NB4 (cell line): ENCODE data around the gene UCMA.
"Not testable (repeated sequence)": the region's sequence is repeated elsewhere in the genome, so short reads cannot be mapped to it uniquely, and the experiment has no call there.

Source experiments
- MYC ChIP-seq: IDR thresholded peaks from 2 replicates; pipeline ENCODE4 v1.6.1; 2011; ENCODE audit warnings: low read depth, low read length
- TF ChIP-seq, protein P1 (sequence below): IDR thresholded peaks from one replicate; pipeline ENCODE4 v1.5.1; 2012; ENCODE audit warnings: low read depth, low read length
- TF ChIP-seq, protein P2 (sequence below): IDR thresholded peaks from 2 replicates; pipeline ENCODE4 v1.6.1; 2011; ENCODE audit warnings: low read depth, low read length

DNA sequence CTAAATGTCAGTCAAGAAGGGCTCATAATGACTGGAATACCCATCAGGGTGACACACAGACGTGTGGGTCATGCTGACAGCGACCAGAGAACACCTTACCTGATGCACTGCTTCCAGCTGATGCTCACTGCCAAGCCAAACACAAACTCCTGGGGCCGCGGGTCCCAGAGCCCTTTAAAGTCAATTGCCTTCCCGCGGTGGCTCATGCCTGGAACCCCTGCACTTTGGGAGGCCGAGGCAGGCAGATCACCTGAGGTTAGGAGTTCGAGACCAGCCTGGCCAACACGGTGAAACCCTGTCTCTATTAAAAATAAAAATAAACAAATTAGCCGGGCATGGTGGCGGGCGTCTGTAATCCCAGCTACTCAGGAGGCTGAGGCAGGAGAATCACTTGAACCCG lies 562 bp upstream of the UCMA start:
- TF ChIP-seq, protein P1, sequence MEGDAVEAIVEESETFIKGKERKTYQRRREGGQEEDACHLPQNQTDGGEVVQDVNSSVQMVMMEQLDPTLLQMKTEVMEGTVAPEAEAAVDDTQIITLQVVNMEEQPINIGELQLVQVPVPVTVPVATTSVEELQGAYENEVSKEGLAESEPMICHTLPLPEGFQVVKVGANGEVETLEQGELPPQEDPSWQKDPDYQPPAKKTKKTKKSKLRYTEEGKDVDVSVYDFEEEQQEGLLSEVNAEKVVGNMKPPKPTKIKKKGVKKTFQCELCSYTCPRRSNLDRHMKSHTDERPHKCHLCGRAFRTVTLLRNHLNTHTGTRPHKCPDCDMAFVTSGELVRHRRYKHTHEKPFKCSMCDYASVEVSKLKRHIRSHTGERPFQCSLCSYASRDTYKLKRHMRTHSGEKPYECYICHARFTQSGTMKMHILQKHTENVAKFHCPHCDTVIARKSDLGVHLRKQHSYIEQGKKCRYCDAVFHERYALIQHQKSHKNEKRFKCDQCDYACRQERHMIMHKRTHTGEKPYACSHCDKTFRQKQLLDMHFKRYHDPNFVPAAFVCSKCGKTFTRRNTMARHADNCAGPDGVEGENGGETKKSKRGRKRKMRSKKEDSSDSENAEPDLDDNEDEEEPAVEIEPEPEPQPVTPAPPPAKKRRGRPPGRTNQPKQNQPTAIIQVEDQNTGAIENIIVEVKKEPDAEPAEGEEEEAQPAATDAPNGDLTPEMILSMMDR, result not testable (repeated sequence)
- TF ChIP-seq, protein P2, sequence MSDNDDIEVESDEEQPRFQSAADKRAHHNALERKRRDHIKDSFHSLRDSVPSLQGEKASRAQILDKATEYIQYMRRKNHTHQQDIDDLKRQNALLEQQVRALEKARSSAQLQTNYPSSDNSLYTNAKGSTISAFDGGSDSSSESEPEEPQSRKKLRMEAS, result not testable (repeated sequence)
- TF ChIP-seq MYC, result not testable (repeated sequence)
